GM18873 (cell line): ENCODE measurements around the gene PCDH1.
"Not testable (repeated sequence)": the region's sequence is repeated elsewhere in the genome, so short reads cannot be mapped to it uniquely, and the experiment has no call there.

ENCODE experiments used
- ATAC-seq: cut with Tn5 transposase; IDR thresholded peaks from one replicate; pipeline ENCODE4 v1.9.1; 2021; ENCODE audit warnings: mild to moderate bottlenecking, moderate library complexity, moderate number of reproducible peaks; ENCODE audit not compliant: unreplicated experiment, low FRiP score

The PCDH1 gene

GRCh38 chr5:141902015-141902814 lies 24.0 kb upstream of the PCDH1 start:
- no peak for ATAC-seq

- no peak for ATAC-seq
Measured at GRCh38 chr5:141898448-141899049, 20.3 kb upstream of the PCDH1 start.

DNA sequence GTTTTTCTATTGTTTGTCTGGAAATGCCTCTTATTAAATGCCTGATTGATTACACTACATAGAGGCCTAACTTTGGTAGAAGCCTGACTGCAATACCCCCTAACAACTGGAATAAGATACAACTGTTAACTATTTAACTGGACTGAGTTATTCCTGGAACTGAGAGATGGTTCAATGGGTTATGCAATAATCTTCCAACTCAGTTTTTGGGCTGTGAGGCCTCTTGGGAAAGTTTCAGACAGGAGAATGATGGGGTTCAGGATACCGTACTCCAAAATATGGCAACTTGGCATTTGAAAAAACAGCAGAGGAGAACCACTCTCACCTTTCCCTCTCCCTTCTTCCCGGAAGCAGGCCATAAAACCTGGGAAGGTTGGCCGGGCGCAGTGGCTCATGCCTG lies 19.2 kb upstream of the PCDH1 start:
- ATAC-seq: no peak

DNA sequence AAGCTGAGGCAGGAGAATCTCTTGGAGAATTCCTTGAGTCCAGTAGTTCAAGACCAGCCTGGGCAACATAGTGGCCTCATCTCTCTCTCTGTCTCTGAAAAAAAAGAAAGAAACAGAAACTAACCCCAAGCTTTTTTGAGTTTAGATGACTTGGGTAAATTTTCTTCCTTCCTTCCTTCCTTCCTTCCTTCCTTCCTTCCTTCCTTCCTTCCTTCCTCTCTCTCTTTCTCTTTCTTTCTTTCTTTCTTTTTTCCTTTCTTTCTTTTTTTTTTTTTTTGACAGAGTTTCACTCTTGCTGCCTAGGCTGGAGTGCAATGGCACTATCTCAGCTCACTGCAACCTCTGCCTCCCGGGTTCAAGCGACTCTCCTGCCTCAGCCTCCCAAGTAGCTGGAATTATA lies 12.2 kb upstream of the PCDH1 start:
- not testable (repeated sequence) for ATAC-seq

DNA sequence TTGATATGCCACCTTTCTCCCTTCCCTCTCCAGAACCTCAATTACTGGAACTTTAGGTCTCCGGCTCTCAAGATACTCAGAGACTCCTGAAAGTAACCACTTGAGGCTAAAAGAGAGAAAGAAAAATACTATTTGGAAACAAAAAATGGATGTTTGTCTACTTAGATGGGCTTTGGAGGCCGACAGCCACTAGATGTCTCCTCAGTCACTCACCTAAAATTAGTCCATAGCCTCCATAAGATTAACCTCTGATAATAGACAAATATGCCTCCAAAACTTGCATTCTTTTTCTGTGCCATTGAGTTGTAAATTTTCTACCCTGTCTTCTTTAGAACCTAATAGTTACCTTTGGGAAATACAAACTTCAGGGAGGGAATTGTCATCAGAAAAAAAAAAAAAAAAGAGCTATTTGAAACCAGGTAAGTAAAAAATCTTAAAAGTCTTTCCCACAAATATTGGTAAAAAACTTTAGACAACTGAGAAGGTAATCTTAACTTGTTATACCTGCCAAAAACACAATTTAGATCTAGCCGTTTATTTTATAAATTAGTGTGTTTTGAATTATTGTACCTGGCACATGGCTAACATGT lies 11.2 kb upstream of the PCDH1 start:
- no peak for ATAC-seq

GRCh38 chr5:141883892-141884318 lies 5.7 kb upstream of the PCDH1 start:
- no peak for ATAC-seq

GRCh38 chr5:141883184-141883891 lies 5.1 kb upstream of the PCDH1 start:
- no peak for ATAC-seq

DNA sequence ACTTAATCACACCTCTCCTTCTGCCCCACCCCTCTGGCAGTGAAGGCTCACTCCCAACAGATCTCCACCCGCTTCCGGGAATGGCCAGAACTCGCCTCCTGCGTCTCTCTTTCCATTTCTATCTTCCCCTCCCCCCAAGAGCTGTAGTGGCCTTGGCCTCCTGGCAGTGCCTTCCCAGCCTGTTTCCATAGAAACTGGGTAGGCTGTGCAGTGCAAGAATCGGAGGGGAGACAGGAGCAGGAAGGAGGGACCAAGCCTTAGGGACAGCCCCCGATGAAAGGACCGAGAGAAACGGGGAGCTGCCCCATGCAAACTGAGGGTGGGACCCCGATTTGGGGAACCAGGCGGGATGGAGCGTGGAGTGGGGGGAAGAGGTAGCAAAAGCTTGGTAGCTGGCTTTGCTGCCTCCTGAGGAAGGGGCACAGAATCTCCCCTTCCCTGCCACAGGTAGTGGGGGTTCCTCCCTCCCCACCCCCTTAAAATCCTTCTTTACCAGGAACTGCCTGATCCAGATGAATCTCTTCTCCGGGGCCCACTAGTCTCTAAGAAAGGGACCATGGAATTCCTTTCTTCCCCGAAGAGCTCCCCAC lies 4.5 kb upstream of the PCDH1 start:
- no peak for ATAC-seq

- no peak for ATAC-seq
Measured at GRCh38 chr5:141881886-141882285, 3.7 kb upstream of the PCDH1 start.

- no peak for ATAC-seq
Measured at GRCh38 chr5:141880961-141881801, 3.0 kb upstream of the PCDH1 start.

DNA sequence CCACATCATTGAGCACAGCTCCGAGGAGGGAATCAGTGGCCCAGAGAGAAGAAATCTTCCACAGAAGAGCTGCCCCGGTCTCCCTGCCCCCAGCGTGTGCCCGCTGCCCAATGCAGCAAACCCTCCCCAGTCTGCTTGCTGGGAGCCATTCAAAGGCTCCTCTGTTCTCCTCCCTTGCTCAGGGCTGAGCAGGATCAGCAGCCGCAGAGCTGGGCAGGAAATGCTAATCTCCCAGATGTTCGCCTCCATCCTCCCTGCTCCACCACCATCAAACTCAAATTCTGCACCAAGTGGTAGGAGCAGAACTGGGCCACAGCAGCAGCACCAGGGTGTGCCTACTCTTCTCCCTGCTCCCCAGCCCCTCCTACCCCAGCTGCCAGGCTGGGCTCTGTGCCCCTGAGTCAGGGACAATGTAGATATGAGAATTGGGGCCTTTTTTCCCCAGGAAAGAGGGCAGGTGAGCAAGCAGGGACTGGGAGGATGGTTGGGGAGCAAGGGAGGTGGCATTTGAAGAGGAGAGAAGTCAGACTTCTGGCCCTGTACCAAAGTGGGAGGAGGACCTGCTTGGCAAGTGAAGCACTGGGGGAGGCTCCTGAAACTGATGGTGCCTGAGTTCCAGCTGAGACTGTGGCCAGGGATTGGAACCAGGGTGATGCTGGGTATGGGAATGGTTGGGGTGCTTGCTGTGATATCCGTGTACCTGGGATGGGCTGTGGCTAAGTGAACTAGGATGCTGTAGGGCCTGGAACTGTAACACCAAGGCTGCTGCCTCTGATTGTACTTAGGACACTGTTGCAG lies 1.9 kb upstream of the PCDH1 start:
- no peak for ATAC-seq

DNA sequence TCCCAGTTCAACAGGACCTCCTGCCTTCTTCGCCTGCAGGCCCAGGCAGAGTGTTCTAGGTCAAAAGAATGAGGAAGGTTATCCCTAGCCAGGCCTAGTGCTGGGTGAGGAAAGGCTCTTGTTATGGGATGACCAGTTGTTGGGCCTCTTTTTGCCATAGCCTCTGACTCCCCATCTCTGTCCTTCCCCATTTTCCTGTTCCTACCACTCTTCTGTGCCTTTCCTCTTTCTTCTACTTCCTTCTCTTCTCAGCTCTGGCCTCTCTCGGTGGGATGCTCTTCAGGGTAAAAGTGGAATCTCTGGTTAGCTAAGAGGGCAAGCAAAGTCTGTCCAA lies 1.2 kb upstream of the PCDH1 start:
- no peak for ATAC-seq

DNA sequence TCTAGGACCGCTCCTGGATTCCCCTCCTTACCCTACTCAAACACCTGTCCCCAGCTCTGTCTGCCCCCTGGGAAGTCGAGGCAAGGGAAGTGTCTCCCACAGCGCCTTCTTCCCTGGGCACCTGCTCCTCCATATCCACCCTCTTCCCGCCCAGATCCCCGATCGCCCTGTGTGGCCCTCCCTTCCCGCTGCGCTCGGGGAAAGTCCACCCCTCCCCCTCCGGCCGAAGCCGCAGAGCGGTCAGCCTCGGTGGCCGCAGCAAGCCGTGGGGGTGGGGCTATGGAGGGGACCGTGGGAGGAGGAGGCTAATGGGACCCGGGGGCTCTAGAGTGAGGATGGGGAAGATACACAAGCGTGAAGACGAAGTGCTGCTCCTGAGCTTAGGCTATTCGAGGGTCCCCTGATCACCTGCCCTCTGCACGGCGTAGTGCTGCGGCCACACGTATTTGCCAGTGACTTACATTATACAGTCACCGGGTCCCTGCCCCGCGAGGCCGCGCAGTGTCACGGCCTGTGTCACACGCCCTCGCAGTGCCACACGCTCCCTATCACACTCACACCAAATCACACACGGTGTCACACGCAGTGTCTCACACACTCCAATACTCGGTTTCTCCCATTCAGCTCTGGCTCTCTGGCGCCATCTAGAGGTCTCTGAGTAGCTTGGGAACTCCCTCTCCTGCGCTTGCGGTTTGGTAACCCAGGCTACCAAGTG lies 658 bp upstream of the PCDH1 start:
- ATAC-seq: peak; percentile 88

GRCh38 chr5:141877356-141878185 lies 639 bp downstream of the PCDH1 start:
- no peak for ATAC-seq

DNA sequence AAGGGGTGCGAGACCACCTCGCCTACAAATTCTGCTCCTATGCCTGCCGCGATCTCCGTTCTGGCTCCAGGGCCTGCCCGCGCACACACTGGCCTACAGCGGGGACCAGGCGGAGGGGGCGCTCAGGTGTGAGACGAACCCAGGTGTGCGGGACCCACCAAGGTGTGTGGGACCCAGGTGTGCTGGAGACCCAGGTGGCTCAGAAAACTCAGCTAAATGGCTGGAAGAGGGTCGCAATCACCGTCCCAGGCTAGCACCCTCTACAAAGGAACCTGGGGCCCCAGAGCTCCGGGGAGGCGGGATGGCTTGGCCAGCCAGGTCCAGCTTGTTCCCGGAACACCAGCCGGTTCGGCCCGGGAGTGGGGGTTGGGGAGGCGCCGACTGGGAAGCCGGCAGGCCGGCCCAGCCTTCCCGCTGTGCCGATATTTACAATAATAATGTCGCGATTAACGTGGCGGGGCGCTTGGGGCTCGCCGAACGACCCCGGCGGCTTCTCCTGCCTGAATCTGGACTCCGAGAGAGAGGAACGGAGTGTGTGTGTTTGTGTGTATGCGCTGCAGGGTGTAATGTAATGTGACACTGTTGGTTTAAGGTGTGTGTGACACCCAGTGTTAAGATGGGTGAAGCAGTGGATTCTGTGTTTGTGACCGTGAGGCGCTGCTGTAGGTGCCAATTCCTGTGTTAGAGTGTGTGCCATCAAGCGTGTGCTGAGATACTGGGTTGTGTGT lies 1.4 kb downstream of the PCDH1 start:
- no peak for ATAC-seq

DNA sequence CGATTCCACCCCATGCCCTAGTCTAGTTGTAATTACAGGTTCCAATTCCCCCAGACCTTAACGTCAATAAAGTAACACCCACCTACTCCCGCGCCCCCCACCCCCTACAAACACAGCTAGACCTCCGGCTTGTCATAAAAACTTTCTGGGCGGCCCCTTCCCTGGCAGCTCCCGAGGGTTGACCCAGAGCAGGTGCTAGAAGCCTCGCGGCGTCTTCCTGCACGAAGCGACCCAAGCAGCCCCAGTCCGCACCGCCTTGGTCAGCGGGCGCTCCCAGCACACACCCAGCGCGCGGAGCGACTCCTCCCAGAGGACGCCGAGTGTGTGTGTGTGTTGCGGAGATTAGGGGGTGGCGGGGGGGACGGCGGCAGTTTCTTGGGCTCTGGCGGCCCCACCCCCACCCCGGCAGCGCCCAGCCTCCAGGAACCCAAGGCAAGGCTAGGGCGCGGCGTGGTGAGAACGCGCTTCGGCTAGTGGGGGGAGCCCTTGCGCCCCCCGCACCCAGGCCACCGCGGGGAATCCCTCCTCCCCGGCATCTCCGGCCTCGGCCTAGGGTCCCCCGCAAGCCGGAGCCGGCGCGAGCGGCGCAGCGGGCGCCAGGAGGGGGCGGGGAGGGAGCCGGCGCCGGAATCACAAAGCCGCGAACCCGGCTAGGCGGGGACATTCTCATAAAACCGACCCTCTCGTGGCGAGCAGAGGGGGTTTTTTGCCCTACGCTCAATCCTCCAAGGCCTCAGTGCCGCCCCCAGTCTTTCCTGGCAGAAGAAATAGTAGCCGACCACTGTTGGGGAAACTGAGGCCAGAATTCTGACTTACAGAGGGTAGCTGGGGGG lies 2.2 kb downstream of the PCDH1 start:
- no peak for ATAC-seq
